CD14-positive monocyte (primary cell): Measurements from ENCODE around the gene CAMK1D. TPM values are rescaled to one million over a fixed set of nuclear protein-coding genes. Genes with fewer than 3 reads are reported as not detected.

Source experiments
- DNase-seq, 3 donors: peaks; one replicate each; pipeline ENCODE4 v3.0.0-alpha.2; 2011 to 2022
- H2AFZ ChIP-seq: 2 replicates; pipeline ENCODE4 v1.6.0; 2012; ENCODE audit warnings: mild to moderate bottlenecking, low read depth, low read length, inconsistent platforms; ENCODE audit not compliant: insufficient read depth, poor library complexity, severe bottlenecking
- H3K27ac ChIP-seq, 2 donors: 1 replicate in 1 of 2; 2 replicates in 1 of 2; pipeline ENCODE4 v1.5.1; 2012 to 2013; ENCODE audit warnings: low read length in 2 of 2, control low read depth in 1 of 2, inconsistent platforms in 1 of 2, low read depth in 1 of 2, mild to moderate bottlenecking in 1 of 2
- H3K27me3 ChIP-seq, 2 donors: one replicate each; pipeline versions ENCODE4 v1.6.0 to v1.6.1; 2011 to 2013; ENCODE audit warnings: low read length in 2 of 2; ENCODE audit not compliant: control insufficient read depth in 2 of 2, insufficient read depth in 2 of 2
- H3K36me3 ChIP-seq, 2 donors: replicated peaks in 1 of 2; 1 replicate in 1 of 2; 2 replicates in 1 of 2; pipeline versions ENCODE4 v1.5.1 to v1.6.1; 2012 to 2013; ENCODE audit warnings: low read length in 2 of 2, control low read depth in 1 of 2, inconsistent platforms in 1 of 2, mild to moderate bottlenecking in 1 of 2; ENCODE audit not compliant: insufficient read depth in 2 of 2, control insufficient read depth in 1 of 2
- H3K4me1 ChIP-seq, 2 donors: 1 replicate in 1 of 2; 2 replicates in 1 of 2; pipeline versions ENCODE4 v1.5.1 to v1.6.1; 2012 to 2013; ENCODE audit warnings: low read length in 2 of 2, control low read depth in 1 of 2, inconsistent platforms in 1 of 2, mild to moderate bottlenecking in 1 of 2, moderate library complexity in 1 of 2; ENCODE audit not compliant: insufficient read depth in 2 of 2, control insufficient read depth in 1 of 2
- H3K4me2 ChIP-seq: replicated peaks from 2 replicates; pipeline ENCODE3; 2012; ENCODE audit warnings: low read length, moderate library complexity, mild to moderate bottlenecking; ENCODE audit not compliant: poor library complexity, severe bottlenecking; ENCODE audit errors: extremely low read depth
- H3K4me3 ChIP-seq, 3 experiments: fragments of 200-600 bp in 1 of 3; sonication (generic) in 1 of 3; replicated peaks in 1 of 3; 1 replicate in 2 of 3; 2 replicates in 1 of 3; pipeline ENCODE4 v1.5.1; 2011 to 2013; ENCODE audit warnings: low read length in 3 of 3, mild to moderate bottlenecking in 3 of 3, control low read depth in 2 of 3, low read depth in 2 of 3, inconsistent platforms in 1 of 3, moderate library complexity in 1 of 3
- H3K79me2 ChIP-seq: 2 replicates; pipeline ENCODE4 v1.6.0; 2012; ENCODE audit warnings: mild to moderate bottlenecking, control low read depth, inconsistent platforms, low read length, moderate library complexity; ENCODE audit not compliant: insufficient read depth
- H3K9ac ChIP-seq: 2 replicates; pipeline ENCODE4 v1.6.0; 2017; ENCODE audit warnings: low read length, mild to moderate bottlenecking; ENCODE audit not compliant: insufficient read depth, poor library complexity, severe bottlenecking
- H3K9me3 ChIP-seq, 2 donors: replicated peaks in 1 of 2; 1 replicate in 1 of 2; 2 replicates in 1 of 2; pipeline versions ENCODE4 v1.5.1 to v1.6.1; 2012 to 2013; ENCODE audit warnings: low read length in 2 of 2, control low read depth in 1 of 2; ENCODE audit not compliant: control insufficient read depth in 1 of 2, insufficient read depth in 1 of 2
- H4K20me1 ChIP-seq: 2 replicates; pipeline ENCODE4 v1.6.0; 2012; ENCODE audit warnings: mild to moderate bottlenecking, low read length, control low read depth, moderate library complexity; ENCODE audit not compliant: insufficient read depth
- H3K27ac Mint-ChIP-seq, 7 donors: one replicate each; pipeline ENCODE4 v1.8.0; 2020; ENCODE audit warnings: mild to moderate bottlenecking in 7 of 7, mixed read lengths in 7 of 7, moderate library complexity in 6 of 7, inconsistent platforms in 2 of 7
- H3K27me3 Mint-ChIP-seq, 3 donors: one replicate each; pipeline ENCODE4 v1.8.0; 2021 to 2022; ENCODE audit warnings: low read depth in 3 of 3, mild to moderate bottlenecking in 3 of 3, mixed read lengths in 3 of 3, moderate library complexity in 3 of 3, inconsistent platforms in 1 of 3
- H3K36me3 Mint-ChIP-seq, 2 donors: one replicate each; pipeline ENCODE4 v1.8.0; 2020; ENCODE audit warnings: mixed read lengths in 2 of 2, inconsistent platforms in 1 of 2, mild to moderate bottlenecking in 1 of 2
- H3K4me1 Mint-ChIP-seq: one replicate; pipeline ENCODE4 v1.8.0; 2020; ENCODE audit warnings: mild to moderate bottlenecking, mixed read lengths
- H3K4me3 Mint-ChIP-seq, 2 donors: one replicate each; pipeline ENCODE4 v1.8.0; 2020; ENCODE audit warnings: mild to moderate bottlenecking in 2 of 2, mixed read lengths in 2 of 2, moderate library complexity in 1 of 2
- H3K9me3 Mint-ChIP-seq, 7 donors: one replicate each; pipeline ENCODE4 v1.8.0; 2020 to 2022; ENCODE audit warnings: mixed read lengths in 7 of 7, mild to moderate bottlenecking in 6 of 7, moderate library complexity in 6 of 7, inconsistent platforms in 2 of 7
- WGBS: methylation state at CpG from one replicate; pipeline ENCODE4 v1.1.5; 2013; ENCODE audit warnings: missing lambda C conversion rate; ENCODE audit not compliant: insufficient coverage; 5-methylcytosine and 5-hydroxymethylcytosine counted together
- intact Hi-C, 2 donors: fragments of 100-400 bp; cut with micrococcal nuclease; formaldehyde crosslinking; loops; one replicate each; pipeline versions ENCODE4 v1.15.0 to v1.15.1; 2023
- polyA plus RNA-seq, 3 donors: library from polyadenylated mRNA; depleted of rRNA in 1 of 3; unstranded in 2 of 3; stranded (reverse) in 1 of 3; fragments of 300-500 nt in 2 of 3; fragments of >200 nt in 1 of 3; fragmentation: Illumina TruSeq in 2 of 3; gene quantifications; 1 replicate in 2 of 3; 2 replicates in 1 of 3; pipeline ENCODE4 v1.2.3, GENCODE V29; 2012 to 2021
- TF ChIP-seq, protein P1 (sequence below): fragments of 200-600 bp; IDR thresholded peaks from one replicate; pipeline ENCODE4 v1.8.0; 2022; ENCODE audit warnings: antibody characterized with exemption, mild to moderate bottlenecking

Gene CAMK1D
- polyA plus RNA-seq, 3 donors = 6.7 to 11.8 (median 7.1) TPM

GRCh38 chr10:12535656-12536055 is 186.3 kb downstream of the CAMK1D start:
- Mint-ChIP-seq H3K4me1 (no peaks in the 10 kb centered on the region), H3K9me3 (no peaks in the 10 kb centered on the region), H3K27ac (no peak overlapping the region), H3K4me3 (no peak overlapping the region), H3K27me3 (peaks cover 0 to 2% (median 1%) of the 10 kb centered on the region in 3 donors), H3K36me3 (no peaks in the 10 kb centered on the region)
- Histone ChIP-seq H4K20me1 (peaks cover 61% of the 10 kb centered on the region), H3K36me3 (no peaks in the 10 kb centered on the region), H3K9ac (no peak overlapping the region), H3K9me3 (no peaks in the 10 kb centered on the region), H3K4me1 (no peaks in the 10 kb centered on the region), H3K79me2 (no peaks in the 10 kb centered on the region), H3K27ac (no peak overlapping the region), H3K27me3 (no peaks in the 10 kb centered on the region), H3K4me3 (no peak overlapping the region), H3K4me2 (no peak overlapping the region), H2AFZ (no peak overlapping the region)
- TF ChIP-seq, protein P1, sequence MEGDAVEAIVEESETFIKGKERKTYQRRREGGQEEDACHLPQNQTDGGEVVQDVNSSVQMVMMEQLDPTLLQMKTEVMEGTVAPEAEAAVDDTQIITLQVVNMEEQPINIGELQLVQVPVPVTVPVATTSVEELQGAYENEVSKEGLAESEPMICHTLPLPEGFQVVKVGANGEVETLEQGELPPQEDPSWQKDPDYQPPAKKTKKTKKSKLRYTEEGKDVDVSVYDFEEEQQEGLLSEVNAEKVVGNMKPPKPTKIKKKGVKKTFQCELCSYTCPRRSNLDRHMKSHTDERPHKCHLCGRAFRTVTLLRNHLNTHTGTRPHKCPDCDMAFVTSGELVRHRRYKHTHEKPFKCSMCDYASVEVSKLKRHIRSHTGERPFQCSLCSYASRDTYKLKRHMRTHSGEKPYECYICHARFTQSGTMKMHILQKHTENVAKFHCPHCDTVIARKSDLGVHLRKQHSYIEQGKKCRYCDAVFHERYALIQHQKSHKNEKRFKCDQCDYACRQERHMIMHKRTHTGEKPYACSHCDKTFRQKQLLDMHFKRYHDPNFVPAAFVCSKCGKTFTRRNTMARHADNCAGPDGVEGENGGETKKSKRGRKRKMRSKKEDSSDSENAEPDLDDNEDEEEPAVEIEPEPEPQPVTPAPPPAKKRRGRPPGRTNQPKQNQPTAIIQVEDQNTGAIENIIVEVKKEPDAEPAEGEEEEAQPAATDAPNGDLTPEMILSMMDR = no peak
- no peak for DNase-seq
- intact Hi-C loops = no loop called here

- no peaks in the 10 kb centered on the region for H3K79me2 ChIP-seq
- H3K9me3 Mint-ChIP-seq = no peaks in the 10 kb centered on the region
- no peak overlapping the region for H3K4me2 ChIP-seq
- no peak for DNase-seq
- no peak overlapping the region for H3K27ac Mint-ChIP-seq
- H3K4me1 Mint-ChIP-seq = peaks cover 4% of the 10 kb centered on the region
- no peak overlapping the region for H3K4me3 ChIP-seq
- peaks cover 70% of the 10 kb centered on the region for H4K20me1 ChIP-seq
- no peaks in the 10 kb centered on the region for H3K36me3 ChIP-seq
- no peak overlapping the region for H3K4me3 Mint-ChIP-seq
- no peaks in the 10 kb centered on the region for H3K27me3 ChIP-seq
- TF ChIP-seq, protein P1 = no peak
- WGBS = 95% methylated on average over 5 of the region's 9 CpGs
- no peak overlapping the region for H3K27ac ChIP-seq
- H2AFZ ChIP-seq = no peak overlapping the region
- H3K9ac ChIP-seq = no peak overlapping the region
- H3K9me3 ChIP-seq = no peaks in the 10 kb centered on the region
- no peaks in the 10 kb centered on the region for H3K36me3 Mint-ChIP-seq
- H3K4me1 ChIP-seq = no peaks in the 10 kb centered on the region
- intact Hi-C loops = no loop called here
- no peaks in the 10 kb centered on the region for H3K27me3 Mint-ChIP-seq
Observed at GRCh38 chr10:12538491-12538995, 189.2 kb downstream of the CAMK1D start.
